GM12878 (cell line): Measurements from ENCODE around the gene REPS2.

Experiments
- BHLHE40 ChIP-seq, 2 experiments: fragments of 450-650 bp in 1 of 2; IDR thresholded peaks; 2 replicates each; pipeline ENCODE4 v1.6.1; 2011 to 2017; ENCODE audit warnings: low read depth in 2 of 2, borderline replicate concordance in 1 of 2, improper control_type of control experiment in 1 of 2, low read length in 1 of 2, mild to moderate bottlenecking in 1 of 2
- CHD2 ChIP-seq: IDR thresholded peaks from 2 replicates; pipeline ENCODE4 v1.6.1; 2011; ENCODE audit warnings: low read depth, low read length, improper control_type of control experiment, borderline replicate concordance
- ESRRA ChIP-seq: IDR thresholded peaks from 2 replicates; pipeline ENCODE4 v1.6.1; 2012; ENCODE audit warnings: mild to moderate bottlenecking, low read length, improper control_type of control experiment
- TF ChIP-seq, protein P1 (sequence below): IDR thresholded peaks from 2 replicates; pipeline ENCODE4 v1.6.1; 2012; ENCODE audit warnings: mild to moderate bottlenecking, low read depth, low read length
- TF ChIP-seq, protein P2 (sequence below): IDR thresholded peaks from 2 replicates; pipeline ENCODE4 v1.6.1; 2011; ENCODE audit warnings: low read depth, mild to moderate bottlenecking, low read length, moderate library complexity, borderline replicate concordance; ENCODE audit errors: extremely low read depth
- TF ChIP-seq, protein P3 (sequence below), 3 experiments: IDR thresholded peaks in 2 of 3; conservative IDR thresholded peaks in 1 of 3; 2 replicates each; pipeline ENCODE4 v1.5.1; 2011; ENCODE audit warnings: low read depth in 3 of 3, low read length in 3 of 3, mild to moderate bottlenecking in 3 of 3, control low read depth in 2 of 3, moderate library complexity in 2 of 3, inconsistent platforms in 1 of 3, mixed read lengths in 1 of 3; ENCODE audit not compliant: control insufficient read depth in 2 of 3, insufficient read depth in 1 of 3; ENCODE audit errors: extremely low read depth in 1 of 3

DNA sequence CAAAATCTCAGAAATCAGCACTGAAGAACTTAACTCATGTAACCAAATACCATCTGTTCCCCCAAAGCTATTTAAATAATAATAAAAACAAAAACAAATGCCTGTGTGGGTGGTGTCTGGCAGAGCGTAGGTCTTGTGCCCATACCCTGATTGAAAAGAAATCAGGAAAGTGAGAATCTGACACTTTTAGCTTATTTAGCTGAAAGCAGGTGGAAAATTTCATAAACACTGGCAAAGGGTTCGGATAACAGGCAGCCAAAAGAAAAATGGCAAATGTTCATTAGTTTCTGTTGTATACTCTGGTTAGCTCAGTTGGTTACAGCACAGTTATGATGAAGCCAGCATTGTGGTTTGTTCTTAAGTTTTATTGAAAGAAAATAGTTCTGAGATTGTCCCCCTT lies 48.3 kb downstream of the REPS2 start:
- TF ChIP-seq, protein P1, sequence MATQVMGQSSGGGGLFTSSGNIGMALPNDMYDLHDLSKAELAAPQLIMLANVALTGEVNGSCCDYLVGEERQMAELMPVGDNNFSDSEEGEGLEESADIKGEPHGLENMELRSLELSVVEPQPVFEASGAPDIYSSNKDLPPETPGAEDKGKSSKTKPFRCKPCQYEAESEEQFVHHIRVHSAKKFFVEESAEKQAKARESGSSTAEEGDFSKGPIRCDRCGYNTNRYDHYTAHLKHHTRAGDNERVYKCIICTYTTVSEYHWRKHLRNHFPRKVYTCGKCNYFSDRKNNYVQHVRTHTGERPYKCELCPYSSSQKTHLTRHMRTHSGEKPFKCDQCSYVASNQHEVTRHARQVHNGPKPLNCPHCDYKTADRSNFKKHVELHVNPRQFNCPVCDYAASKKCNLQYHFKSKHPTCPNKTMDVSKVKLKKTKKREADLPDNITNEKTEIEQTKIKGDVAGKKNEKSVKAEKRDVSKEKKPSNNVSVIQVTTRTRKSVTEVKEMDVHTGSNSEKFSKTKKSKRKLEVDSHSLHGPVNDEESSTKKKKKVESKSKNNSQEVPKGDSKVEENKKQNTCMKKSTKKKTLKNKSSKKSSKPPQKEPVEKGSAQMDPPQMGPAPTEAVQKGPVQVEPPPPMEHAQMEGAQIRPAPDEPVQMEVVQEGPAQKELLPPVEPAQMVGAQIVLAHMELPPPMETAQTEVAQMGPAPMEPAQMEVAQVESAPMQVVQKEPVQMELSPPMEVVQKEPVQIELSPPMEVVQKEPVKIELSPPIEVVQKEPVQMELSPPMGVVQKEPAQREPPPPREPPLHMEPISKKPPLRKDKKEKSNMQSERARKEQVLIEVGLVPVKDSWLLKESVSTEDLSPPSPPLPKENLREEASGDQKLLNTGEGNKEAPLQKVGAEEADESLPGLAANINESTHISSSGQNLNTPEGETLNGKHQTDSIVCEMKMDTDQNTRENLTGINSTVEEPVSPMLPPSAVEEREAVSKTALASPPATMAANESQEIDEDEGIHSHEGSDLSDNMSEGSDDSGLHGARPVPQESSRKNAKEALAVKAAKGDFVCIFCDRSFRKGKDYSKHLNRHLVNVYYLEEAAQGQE = no peak
- TF ChIP-seq, protein P2, sequence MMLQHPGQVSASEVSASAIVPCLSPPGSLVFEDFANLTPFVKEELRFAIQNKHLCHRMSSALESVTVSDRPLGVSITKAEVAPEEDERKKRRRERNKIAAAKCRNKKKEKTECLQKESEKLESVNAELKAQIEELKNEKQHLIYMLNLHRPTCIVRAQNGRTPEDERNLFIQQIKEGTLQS = no peak
- TF ChIP-seq, protein P3, sequence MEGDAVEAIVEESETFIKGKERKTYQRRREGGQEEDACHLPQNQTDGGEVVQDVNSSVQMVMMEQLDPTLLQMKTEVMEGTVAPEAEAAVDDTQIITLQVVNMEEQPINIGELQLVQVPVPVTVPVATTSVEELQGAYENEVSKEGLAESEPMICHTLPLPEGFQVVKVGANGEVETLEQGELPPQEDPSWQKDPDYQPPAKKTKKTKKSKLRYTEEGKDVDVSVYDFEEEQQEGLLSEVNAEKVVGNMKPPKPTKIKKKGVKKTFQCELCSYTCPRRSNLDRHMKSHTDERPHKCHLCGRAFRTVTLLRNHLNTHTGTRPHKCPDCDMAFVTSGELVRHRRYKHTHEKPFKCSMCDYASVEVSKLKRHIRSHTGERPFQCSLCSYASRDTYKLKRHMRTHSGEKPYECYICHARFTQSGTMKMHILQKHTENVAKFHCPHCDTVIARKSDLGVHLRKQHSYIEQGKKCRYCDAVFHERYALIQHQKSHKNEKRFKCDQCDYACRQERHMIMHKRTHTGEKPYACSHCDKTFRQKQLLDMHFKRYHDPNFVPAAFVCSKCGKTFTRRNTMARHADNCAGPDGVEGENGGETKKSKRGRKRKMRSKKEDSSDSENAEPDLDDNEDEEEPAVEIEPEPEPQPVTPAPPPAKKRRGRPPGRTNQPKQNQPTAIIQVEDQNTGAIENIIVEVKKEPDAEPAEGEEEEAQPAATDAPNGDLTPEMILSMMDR (IDR thresholded peaks at IDR 0.05 in 2 of 3, conservative IDR thresholded peaks at IDR 0.05 in 1 of 3; ENCODE audit: control insufficient read depth in 2 of 3, extremely low read depth in 1 of 3, insufficient read depth in 1 of 3, low read depth in 3 of 3, low read length in 3 of 3) = no peak
- no peak for TF ChIP-seq BHLHE40 (IDR thresholded peaks at IDR 0.05; ENCODE audit: borderline replicate concordance in 1 of 2, low read depth in 2 of 2, low read length in 1 of 2)
- no peak for TF ChIP-seq CHD2
- no peak for TF ChIP-seq ESRRA
